H1 (cell line): ENCODE measurements around the gene SMYD3.

Experiments
- CHD1 ChIP-seq: IDR thresholded peaks from 2 replicates; pipeline ENCODE4 v1.6.1; 2012; ENCODE audit warnings: low read depth, low read length, improper control_type of control experiment
- EZH2 ChIP-seq: fragments of 200-600 bp; sonication (generic); IDR thresholded peaks from 2 replicates; pipeline ENCODE4 v1.7.1; 2012; ENCODE audit warnings: low read depth, mild to moderate bottlenecking, moderate library complexity, low read length, inconsistent platforms; ENCODE audit not compliant: severe bottlenecking
- JUN ChIP-seq: IDR thresholded peaks from 2 replicates; pipeline ENCODE4 v1.6.1; 2011; ENCODE audit warnings: low read depth, mild to moderate bottlenecking, improper control_type of control experiment, low read length
- JUND ChIP-seq: IDR thresholded peaks from 2 replicates; pipeline ENCODE4 v1.6.1; 2011; ENCODE audit warnings: mild to moderate bottlenecking, improper control_type of control experiment, low read length
- MAFK ChIP-seq: IDR thresholded peaks from 2 replicates; pipeline ENCODE4 v1.6.1; 2012; ENCODE audit warnings: low read depth, mild to moderate bottlenecking, improper control_type of control experiment, low read length
- POLR2A ChIP-seq, 2 experiments: IDR thresholded peaks; 1 replicate in 1 of 2; 2 replicates in 1 of 2; pipeline ENCODE4 v1.6.1; 2011; ENCODE audit warnings: low read depth in 2 of 2, low read length in 2 of 2, mild to moderate bottlenecking in 2 of 2; ENCODE audit errors: control extremely low read depth in 1 of 2
- RAD21 ChIP-seq, 2 experiments: IDR thresholded peaks in 1 of 2; conservative IDR thresholded peaks in 1 of 2; 2 replicates each; pipeline ENCODE4 v1.6.1; 2011; ENCODE audit warnings: low read depth in 2 of 2, low read length in 2 of 2, improper control_type of control experiment in 1 of 2, inconsistent platforms in 1 of 2, mild to moderate bottlenecking in 1 of 2, moderate library complexity in 1 of 2
- TF ChIP-seq, protein P1 (sequence below), 3 experiments: IDR thresholded peaks; 1 replicate in 2 of 3; 2 replicates in 1 of 3; pipeline versions ENCODE4 v1.5.1 to v1.6.1; 2011; ENCODE audit warnings: low read length in 3 of 3, mild to moderate bottlenecking in 3 of 3, inconsistent platforms in 2 of 3, low read depth in 1 of 3, moderate library complexity in 1 of 3; ENCODE audit not compliant: insufficient read depth in 1 of 3; ENCODE audit errors: control extremely low read depth in 1 of 3

DNA sequence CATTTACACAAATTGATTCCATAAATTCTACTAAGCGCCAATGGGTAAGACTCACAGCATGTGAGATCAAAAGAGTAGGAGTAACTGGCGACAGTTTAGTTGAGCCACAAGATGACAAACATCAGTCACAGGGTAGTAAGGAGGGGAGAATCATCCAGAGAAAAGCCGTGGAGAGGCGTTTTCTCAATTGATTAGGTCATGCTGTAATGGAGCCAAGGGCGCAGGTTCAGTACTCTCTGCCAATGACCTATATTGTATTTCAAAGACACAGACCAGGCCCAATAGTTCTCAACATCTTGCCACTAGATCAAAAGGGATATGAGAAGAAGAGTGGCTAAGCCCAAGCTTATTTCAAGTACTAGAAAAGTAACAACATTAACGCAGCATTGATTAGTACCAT is 467.5 kb downstream of the SMYD3 start:
- no peak for TF ChIP-seq POLR2A (IDR thresholded peaks at IDR 0.05; ENCODE audit: control extremely low read depth in 1 of 2, low read depth in 2 of 2, low read length in 2 of 2)
- no peak for TF ChIP-seq EZH2
- TF ChIP-seq, protein P1, sequence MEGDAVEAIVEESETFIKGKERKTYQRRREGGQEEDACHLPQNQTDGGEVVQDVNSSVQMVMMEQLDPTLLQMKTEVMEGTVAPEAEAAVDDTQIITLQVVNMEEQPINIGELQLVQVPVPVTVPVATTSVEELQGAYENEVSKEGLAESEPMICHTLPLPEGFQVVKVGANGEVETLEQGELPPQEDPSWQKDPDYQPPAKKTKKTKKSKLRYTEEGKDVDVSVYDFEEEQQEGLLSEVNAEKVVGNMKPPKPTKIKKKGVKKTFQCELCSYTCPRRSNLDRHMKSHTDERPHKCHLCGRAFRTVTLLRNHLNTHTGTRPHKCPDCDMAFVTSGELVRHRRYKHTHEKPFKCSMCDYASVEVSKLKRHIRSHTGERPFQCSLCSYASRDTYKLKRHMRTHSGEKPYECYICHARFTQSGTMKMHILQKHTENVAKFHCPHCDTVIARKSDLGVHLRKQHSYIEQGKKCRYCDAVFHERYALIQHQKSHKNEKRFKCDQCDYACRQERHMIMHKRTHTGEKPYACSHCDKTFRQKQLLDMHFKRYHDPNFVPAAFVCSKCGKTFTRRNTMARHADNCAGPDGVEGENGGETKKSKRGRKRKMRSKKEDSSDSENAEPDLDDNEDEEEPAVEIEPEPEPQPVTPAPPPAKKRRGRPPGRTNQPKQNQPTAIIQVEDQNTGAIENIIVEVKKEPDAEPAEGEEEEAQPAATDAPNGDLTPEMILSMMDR (IDR thresholded peaks at IDR 0.05; ENCODE audit: control extremely low read depth in 1 of 3, insufficient read depth in 1 of 3, low read depth in 1 of 3, low read length in 3 of 3): no peak
- no peak for TF ChIP-seq JUND
- no peak for TF ChIP-seq JUN
- TF ChIP-seq RAD21 (IDR thresholded peaks at IDR 0.05 in 1 of 2, conservative IDR thresholded peaks at IDR 0.05 in 1 of 2; ENCODE audit: low read depth in 2 of 2, low read length in 2 of 2): no peak
- no peak for TF ChIP-seq MAFK
- no peak for TF ChIP-seq CHD1
